GM12878 (cell line): ENCODE data around the gene DGCR8. TPM values are rescaled to one million over a fixed set of nuclear protein-coding genes. Genes with fewer than 3 reads are reported as not detected.

ENCODE experiments used
- ATAC-seq: fragments of 200-7000 bp; cut with Tn5 transposase; 3 replicates; pipeline ENCODE4 v1.9.1; 2020; ENCODE audit warnings: mild to moderate bottlenecking, moderate library complexity
- BruUV-seq: library from RNA; stranded (reverse); fragments of 400-500 nt; replicated peaks from 2 replicates; lab custom pipeline; 2021; lab: Mats Ljungman, UMichigan
- CTCF ChIA-PET: fragments of 300-600 bp; sonication (Branson Sonifier 250); formaldehyde crosslinking; extraction: SDS; loops from one replicate; lab custom pipeline; 2021; ENCODE audit warnings: inconsistent platforms; lab: Yijun Ruan, JAX
- POLR2A ChIA-PET: fragments of 350-600 bp; formaldehyde crosslinking; extraction: SDS; loops from one replicate; lab custom pipeline; 2021; ENCODE audit warnings: inconsistent platforms; lab: Charles Lee
- RAD21 ChIA-PET: fragments of 300-600 bp; sonication (Branson Sonifier 250); formaldehyde crosslinking; loops from one replicate; lab custom pipeline; 2023; ENCODE audit warnings: antibody characterized with exemption; ENCODE audit not compliant: unreplicated experiment; lab: Charles Lee
- SMC1A ChIA-PET: fragments of 300-600 bp; sonication (Branson Sonifier 250); formaldehyde crosslinking; loops from one replicate; lab custom pipeline; 2023; ENCODE audit not compliant: unreplicated experiment, uncharacterized antibody; lab: Charles Lee
- DNase-seq: peaks from one replicate; pipeline ENCODE4 v3.0.0-alpha.2; 2011; ENCODE audit warnings: low read depth, low spot score
- FAIRE-seq: peaks from 3 replicates; lab custom pipeline; 2011; peaks lifted over from hg19 to GRCh38; lab: Jason Lieb, UNC
- H2AFZ ChIP-seq: 2 replicates; pipeline ENCODE4 v1.6.0; 2011; ENCODE audit warnings: low read depth, low read length, control low read depth; ENCODE audit not compliant: control insufficient read depth
- H3K27ac ChIP-seq: 2 replicates; pipeline ENCODE4 v1.5.1; 2011; ENCODE audit warnings: control low read depth; ENCODE audit not compliant: control insufficient read depth, insufficient read depth
- H3K27me3 ChIP-seq, 2 experiments: replicated peaks in 1 of 2; 2 replicates each; pipeline versions ENCODE4 v1.6.0 to v1.6.1; 2011; ENCODE audit warnings: low read length in 1 of 2; ENCODE audit not compliant: control insufficient read depth in 2 of 2, insufficient read depth in 2 of 2
- H3K36me3 ChIP-seq, 2 experiments: 2 replicates each; pipeline ENCODE4 v1.5.1; 2011; ENCODE audit warnings: low read length in 1 of 2; ENCODE audit not compliant: control insufficient read depth in 2 of 2, insufficient read depth in 2 of 2
- H3K4me1 ChIP-seq: 2 replicates; pipeline ENCODE4 v1.6.1; 2011; ENCODE audit warnings: mild to moderate bottlenecking, low read length, moderate library complexity, mixed read lengths; ENCODE audit not compliant: control insufficient read depth, insufficient read depth
- H3K4me2 ChIP-seq: 2 replicates; pipeline ENCODE4 v1.6.0; 2011; ENCODE audit warnings: control low read depth; ENCODE audit not compliant: control insufficient read depth, insufficient read depth
- H3K4me3 ChIP-seq: fragments of 200-600 bp; sonication (generic); 2 replicates; pipeline ENCODE4 v1.5.1; 2016
- H3K79me2 ChIP-seq: 2 replicates; pipeline ENCODE4 v1.6.0; 2011; ENCODE audit warnings: low read length; ENCODE audit not compliant: control insufficient read depth, insufficient read depth
- H3K9ac ChIP-seq: 2 replicates; pipeline ENCODE4 v1.8.0; 2011; ENCODE audit warnings: low read length, control low read depth, mixed read lengths; ENCODE audit not compliant: control insufficient read depth, insufficient read depth
- H3K9me3 ChIP-seq: replicated peaks from 3 replicates; pipeline ENCODE4 v1.5.1; 2011; ENCODE audit warnings: mild to moderate bottlenecking, low read length; ENCODE audit not compliant: control insufficient read depth, insufficient read depth
- H4K20me1 ChIP-seq: 2 replicates; pipeline ENCODE4 v1.6.0; 2011; ENCODE audit not compliant: control insufficient read depth, insufficient read depth
- ATF7 ChIP-seq: fragments of 450-650 bp; IDR thresholded peaks from 2 replicates; pipeline ENCODE4 v1.6.1; 2016; ENCODE audit warnings: low read depth, mild to moderate bottlenecking
- CEBPB ChIP-seq, 2 experiments: fragments of 150-350 bp in 1 of 2; IDR thresholded peaks; 2 replicates each; pipeline ENCODE4 v1.6.1; 2012 to 2014; ENCODE audit warnings: low read depth in 2 of 2, low read length in 2 of 2, borderline replicate concordance in 1 of 2, inconsistent platforms in 1 of 2
- CHD4 ChIP-seq: fragments of 200-600 bp; sonication (generic); IDR thresholded peaks from 2 replicates; pipeline ENCODE4 v1.6.1; 2016; ENCODE audit warnings: mild to moderate bottlenecking
- DPF2 ChIP-seq: fragments of 450-650 bp; IDR thresholded peaks from 2 replicates; pipeline ENCODE4 v1.6.1; 2017; ENCODE audit warnings: mild to moderate bottlenecking
- E4F1 ChIP-seq: fragments of 450-650 bp; IDR thresholded peaks from 2 replicates; pipeline ENCODE4 v1.6.1; 2018; ENCODE audit warnings: borderline replicate concordance, mild to moderate bottlenecking; ENCODE audit not compliant: partially characterized antibody
- ELK1 ChIP-seq: IDR thresholded peaks from 2 replicates; pipeline ENCODE4 v1.6.1; 2012; ENCODE audit warnings: low read depth, low read length, improper control_type of control experiment
- IRF3 ChIP-seq: fragments of 450-650 bp; IDR thresholded peaks from 2 replicates; pipeline ENCODE4 v1.6.1; 2014; ENCODE audit warnings: mild to moderate bottlenecking
- MTA2 ChIP-seq: fragments of 450-650 bp; IDR thresholded peaks from 2 replicates; pipeline ENCODE4 v1.6.1; 2016; ENCODE audit warnings: low read depth, mild to moderate bottlenecking, moderate library complexity
- MYC ChIP-seq: IDR thresholded peaks from 2 replicates; pipeline ENCODE4 v1.6.1; 2011; ENCODE audit warnings: mild to moderate bottlenecking, low read length, moderate library complexity, inconsistent platforms; ENCODE audit not compliant: insufficient read depth, insufficient replicate concordance, insufficient read length, severe bottlenecking
- PML ChIP-seq: IDR thresholded peaks from 2 replicates; pipeline ENCODE4 v1.6.1; 2012; ENCODE audit warnings: low read length, inconsistent platforms
- RAD51 ChIP-seq: fragments of 450-650 bp; IDR thresholded peaks from 2 replicates; pipeline ENCODE4 v1.6.1; 2016; ENCODE audit warnings: moderate library complexity, mild to moderate bottlenecking, inconsistent platforms
- RELA ChIP-seq: fragments of 450-650 bp; IDR thresholded peaks from 2 replicates; pipeline ENCODE4 v1.8.0; 2014; ENCODE audit warnings: borderline replicate concordance; ENCODE audit not compliant: partially characterized antibody
- RELB ChIP-seq: fragments of 450-650 bp; IDR thresholded peaks from 2 replicates; pipeline ENCODE4 v1.6.1; 2017; ENCODE audit warnings: low read depth, mild to moderate bottlenecking, moderate library complexity
- SIX5 ChIP-seq: IDR thresholded peaks from 2 replicates; pipeline ENCODE4 v1.6.1; 2011; ENCODE audit warnings: mild to moderate bottlenecking, low read depth, low read length, moderate library complexity; ENCODE audit not compliant: severe bottlenecking
- SP1 ChIP-seq: IDR thresholded peaks from one replicate; pipeline ENCODE4 v1.6.1; 2011; ENCODE audit warnings: low read depth, low read length
- SREBF1 ChIP-seq: IDR thresholded peaks from 2 replicates; pipeline ENCODE4 v1.6.1; 2012; ENCODE audit warnings: mild to moderate bottlenecking, low read length
- TARDBP ChIP-seq: IDR thresholded peaks from 2 replicates; pipeline ENCODE4 v1.6.1; 2016; ENCODE audit warnings: borderline replicate concordance
- WGBS: methylation state at CpG from one replicate; pipeline ENCODE4 v1.1.6; 2016; ENCODE audit warnings: low lambda C conversion rate; ENCODE audit not compliant: insufficient replicate concordance, insufficient coverage; ENCODE audit errors: missing lambda C conversion rate; 5-methylcytosine and 5-hydroxymethylcytosine counted together
- in situ Hi-C: fragments of 300-500 bp; cut with MboI; formaldehyde crosslinking; loops from 9 replicates; pipeline ENCODE4 v1.14.3; 2018; ENCODE audit warnings: mixed read lengths
- intact Hi-C: fragments of 100-400 bp; cut with micrococcal nuclease; formaldehyde crosslinking; loops from one replicate; pipeline ENCODE4 v1.14.2; 2022; ENCODE audit not compliant: unreplicated experiment
- polyA plus RNA-seq, 11 experiments: library from polyadenylated mRNA; depleted of rRNA in 4 of 11; unstranded in 6 of 11; stranded (reverse) in 5 of 11; fragments of >200 nt; fragmentation: Nextera tagmentation in 4 of 11; fragmentation: Illumina TruSeq in 1 of 11; extraction: Ambion mirVana in 4 of 11; extraction: Trizol in 1 of 11; gene quantifications; 1 replicate in 1 of 11; 2 replicates in 10 of 11; pipeline versions ENCODE4 v1.2.1 to v1.2.3, GENCODE V29; 2011 to 2016; ENCODE audit warnings: inconsistent platforms in 2 of 11, missing spikeins in 2 of 11, low read depth in 1 of 11
- total RNA-seq, 4 experiments: library from RNA; depleted of rRNA in 3 of 4; stranded (reverse); fragments of >200 nt in 3 of 4; fragmentation: Illumina TruSeq in 1 of 4; extraction: Trizol in 1 of 4; gene quantifications; 2 replicates each; pipeline versions ENCODE4 v1.2.1 to v1.2.3, GENCODE V29; 2013 to 2021

The DGCR8 gene
- total and polyA plus RNA-seq, 10 of the 15 experiments (the other 5 are each of a cell fraction or from before 2014, with no cell fraction given), result 1.2 to 35.1 (median 17.2) TPM

- no peak for TF ChIP-seq RELB
- no peak for TF ChIP-seq CHD4
- no peak for TF ChIP-seq TARDBP
- TF ChIP-seq MYC, result no peak
- no peak for TF ChIP-seq CEBPB (IDR thresholded peaks at IDR 0.05; ENCODE audit: borderline replicate concordance in 1 of 2, low read depth in 2 of 2, low read length in 2 of 2)
- TF ChIP-seq, all 136 proteins: peak for 0
These were observed 23.2 kb upstream of the DGCR8 start (continued) for GRCh38 chr22:20056696-20057386.

GRCh38 chr22:20057596-20058268 is 22.3 kb upstream of the DGCR8 start:
- DNase-seq, result no peak
- no TSS peak for BruUV-seq
- Histone ChIP-seq H4K20me1 (no peaks in the 10 kb centered on the region), H3K4me3 (no peak overlapping the region), H3K36me3 (peaks cover 6 to 13% of the 10 kb centered on the region in 2 experiments; a peak in 3 of 4 replicates), H3K4me1 (no peaks in the 10 kb centered on the region), H3K27me3 (no peaks in the 10 kb centered on the region), H2AFZ (no peak overlapping the region), H3K4me2 (no peak overlapping the region), H3K9me3 (no peaks in the 10 kb centered on the region), H3K9ac (no peak overlapping the region), H3K79me2 (no peaks in the 10 kb centered on the region), H3K27ac (no peak overlapping the region)
- 91% methylated on average over 13 of the region's 13 CpGs for WGBS
- SMC1A ChIA-PET, result no interaction called here
- RAD21 ChIA-PET, result no interaction called here
- CTCF ChIA-PET, result no interaction called here
- FAIRE-seq, result no peak
- intact Hi-C loops, result no loop called here
- POLR2A ChIA-PET, result no interaction called here
- in situ Hi-C loops, result no loop called here
- no peak for ATAC-seq
- TF ChIP-seq SP1, result no peak
- TF ChIP-seq RAD51, result no peak
- no peak for TF ChIP-seq E4F1
- no peak for TF ChIP-seq IRF3
- TF ChIP-seq ELK1, result no peak
- TF ChIP-seq SREBF1, result no peak
- TF ChIP-seq ATF7, result no peak
- TF ChIP-seq PML, result no peak
- no peak for TF ChIP-seq DPF2
- no peak for TF ChIP-seq RELA
- no peak for TF ChIP-seq SIX5
- no peak for TF ChIP-seq MTA2
